ENCODE results near the gene FBXL4. TPM values are rescaled to one million over a fixed set of nuclear protein-coding genes. Genes with fewer than 3 reads are reported as not detected.

Gene FBXL4
- total RNA-seq, 4 donors from 2014 or later, result 4.9 to 15.1 (median 10.0) TPM

GRCh38 chr6:98975421-98975820 is 27.7 kb upstream of the FBXL4 start:
- no peak for DNase-seq
- TF ChIP-seq POLR2A (IDR thresholded peaks at IDR 0.05), result no peak
- TF ChIP-seq, protein P1, sequence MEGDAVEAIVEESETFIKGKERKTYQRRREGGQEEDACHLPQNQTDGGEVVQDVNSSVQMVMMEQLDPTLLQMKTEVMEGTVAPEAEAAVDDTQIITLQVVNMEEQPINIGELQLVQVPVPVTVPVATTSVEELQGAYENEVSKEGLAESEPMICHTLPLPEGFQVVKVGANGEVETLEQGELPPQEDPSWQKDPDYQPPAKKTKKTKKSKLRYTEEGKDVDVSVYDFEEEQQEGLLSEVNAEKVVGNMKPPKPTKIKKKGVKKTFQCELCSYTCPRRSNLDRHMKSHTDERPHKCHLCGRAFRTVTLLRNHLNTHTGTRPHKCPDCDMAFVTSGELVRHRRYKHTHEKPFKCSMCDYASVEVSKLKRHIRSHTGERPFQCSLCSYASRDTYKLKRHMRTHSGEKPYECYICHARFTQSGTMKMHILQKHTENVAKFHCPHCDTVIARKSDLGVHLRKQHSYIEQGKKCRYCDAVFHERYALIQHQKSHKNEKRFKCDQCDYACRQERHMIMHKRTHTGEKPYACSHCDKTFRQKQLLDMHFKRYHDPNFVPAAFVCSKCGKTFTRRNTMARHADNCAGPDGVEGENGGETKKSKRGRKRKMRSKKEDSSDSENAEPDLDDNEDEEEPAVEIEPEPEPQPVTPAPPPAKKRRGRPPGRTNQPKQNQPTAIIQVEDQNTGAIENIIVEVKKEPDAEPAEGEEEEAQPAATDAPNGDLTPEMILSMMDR (IDR thresholded peaks at IDR 0.05), result no peak
- Histone ChIP-seq H3K4me1 (peaks cover 0 to 11% (median 0%) of the 10 kb centered on the region in 3 donors), H3K27me3 (no peaks in the 10 kb centered on the region), H3K27ac (no peak overlapping the region), H3K36me3 (no peaks in the 10 kb centered on the region), H3K4me3 (no peak overlapping the region), H3K9me3 (no peaks in the 10 kb centered on the region)
- intact Hi-C loops (cut with DNase I), result no loop called here
- 70 to 90% methylated on average over 2 of the region's 2 CpGs for WGBS, 2 donors

- intact Hi-C loops (cut with DNase I), result no loop called here
- no peaks in the 10 kb centered on the region for H3K36me3 ChIP-seq
- no peak overlapping the region for H3K27ac ChIP-seq
- H3K9me3 ChIP-seq, result no peaks in the 10 kb centered on the region
- TF ChIP-seq, protein P1 (IDR thresholded peaks at IDR 0.05), result no peak
- TF ChIP-seq POLR2A (IDR thresholded peaks at IDR 0.05), result no peak
- no peak for DNase-seq
- no peaks in the 10 kb centered on the region for H3K27me3 ChIP-seq
- peaks cover 0 to 11% (median 0%) of the 10 kb centered on the region in 3 donors for H3K4me1 ChIP-seq
- no peak overlapping the region for H3K4me3 ChIP-seq
These were observed 26.6 kb upstream of the FBXL4 start for GRCh38 chr6:98974309-98974708.

- peaks cover 0 to 6% (median 0%) of the 10 kb centered on the region in 3 donors for H3K4me1 ChIP-seq
- peaks cover 0 to 5% (median 0%) of the 10 kb centered on the region in 3 donors for H3K9me3 ChIP-seq
- H3K36me3 ChIP-seq, result no peaks in the 10 kb centered on the region
- no peak overlapping the region for H3K27ac ChIP-seq
- 77 to 100% methylated on average over 1 of the region's 1 CpG for WGBS, 2 donors
- intact Hi-C loops (cut with DNase I), result no loop called here
- DNase-seq, result no peak
- H3K4me3 ChIP-seq, result no peak overlapping the region
- TF ChIP-seq, protein P1 (IDR thresholded peaks at IDR 0.05), result no peak
- TF ChIP-seq POLR2A (IDR thresholded peaks at IDR 0.05), result no peak
- H3K27me3 ChIP-seq, result no peaks in the 10 kb centered on the region
These were observed 25.8 kb upstream of the FBXL4 start for GRCh38 chr6:98973571-98973970.

DNA sequence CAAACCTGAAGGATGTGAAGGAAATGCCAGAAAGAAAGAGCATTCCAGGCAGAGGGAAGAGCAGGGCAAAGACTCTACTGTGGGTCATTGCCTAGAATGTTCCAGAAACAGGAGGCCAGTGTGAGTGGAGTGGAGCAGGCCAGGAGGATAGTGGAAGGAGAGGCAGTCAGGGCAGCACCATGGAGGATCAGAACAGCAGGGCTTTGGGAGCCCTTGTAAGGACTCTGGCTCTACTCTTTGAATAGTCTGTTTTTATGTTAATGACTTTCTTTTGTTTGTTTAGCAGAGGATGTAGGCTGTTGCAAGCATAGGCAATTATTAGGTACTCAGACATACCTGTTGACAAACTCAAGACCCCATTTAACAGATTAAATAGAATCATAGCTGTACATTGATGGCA is 23.6 kb upstream of the FBXL4 start:
- no peak for DNase-seq
- Histone ChIP-seq H3K36me3 (no peaks in the 10 kb centered on the region), H3K4me1 (no peaks in the 10 kb centered on the region), H3K27ac (no peak overlapping the region), H3K27me3 (no peaks in the 10 kb centered on the region), H3K9me3 (peaks cover 0 to 5% (median 0%) of the 10 kb centered on the region in 3 donors), H3K4me3 (no peak overlapping the region)
- intact Hi-C loops (cut with DNase I), result no loop called here
- no peak for TF ChIP-seq POLR2A (IDR thresholded peaks at IDR 0.05)
- TF ChIP-seq, protein P1 (IDR thresholded peaks at IDR 0.05), result no peak

DNA sequence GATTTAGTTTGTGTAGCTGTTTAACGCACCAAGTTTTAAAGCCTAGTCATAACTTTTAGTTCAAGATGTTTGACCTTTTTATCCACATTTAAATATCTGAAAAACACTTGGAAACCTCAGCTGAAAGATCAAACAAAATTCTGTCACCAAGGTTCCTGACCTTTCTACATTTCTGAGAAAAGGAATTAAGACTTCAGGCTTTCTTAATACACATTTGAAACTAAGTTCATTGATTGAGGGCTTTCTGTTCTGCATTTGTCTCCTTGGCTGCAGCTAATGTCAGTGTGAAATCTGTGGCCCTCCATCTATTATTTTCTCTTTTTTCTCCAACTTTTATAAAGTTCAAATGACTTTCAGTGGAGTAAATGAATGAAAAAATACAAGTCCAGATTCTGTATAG is 22.7 kb upstream of the FBXL4 start:
- peaks cover 0 to 5% (median 0%) of the 10 kb centered on the region in 3 donors for H3K9me3 ChIP-seq
- intact Hi-C loops (cut with DNase I), result no loop called here
- no peak for DNase-seq
- no peaks in the 10 kb centered on the region for H3K27me3 ChIP-seq
- H3K36me3 ChIP-seq, result no peaks in the 10 kb centered on the region
- whole genome bisulfite sequencing, 2 donors, result 24 to 41% methylated on average over 1 of the region's 1 CpG
- no peak overlapping the region for H3K27ac ChIP-seq
- no peaks in the 10 kb centered on the region for H3K4me1 ChIP-seq
- no peak for TF ChIP-seq POLR2A (IDR thresholded peaks at IDR 0.05)
- TF ChIP-seq, protein P1 (IDR thresholded peaks at IDR 0.05), result no peak
- no peak overlapping the region for H3K4me3 ChIP-seq

Data from esophagus squamous epithelium (tissue), 5 donors.